Rectal smooth muscle tissue (tissue), 1 donor: ENCODE results near the gene ESPN.
"Not testable (repeated sequence)": the region's sequence is repeated elsewhere in the genome, so short reads cannot be mapped to it uniquely, and the experiment has no call there.

Source experiments
- H3K27ac ChIP-seq: one replicate; pipeline ENCODE4 v1.7.0; 2013; ENCODE audit warnings: low read depth, low read length, inconsistent platforms
- H3K27me3 ChIP-seq: one replicate; pipeline ENCODE4 v1.7.0; 2013; ENCODE audit warnings: low read length; ENCODE audit not compliant: control insufficient read depth, insufficient read depth
- H3K36me3 ChIP-seq: one replicate; pipeline ENCODE4 v1.7.0; 2013; ENCODE audit warnings: low read length; ENCODE audit not compliant: control insufficient read depth, insufficient read depth
- H3K4me1 ChIP-seq: one replicate; pipeline ENCODE4 v1.7.0; 2013; ENCODE audit warnings: low read length; ENCODE audit not compliant: control insufficient read depth, insufficient read depth
- H3K4me3 ChIP-seq: one replicate; pipeline ENCODE4 v1.7.0; 2013; ENCODE audit warnings: low read length
- H3K9ac ChIP-seq: one replicate; pipeline ENCODE4 v1.7.0; 2013; ENCODE audit warnings: low read length

Gene ESPN

DNA sequence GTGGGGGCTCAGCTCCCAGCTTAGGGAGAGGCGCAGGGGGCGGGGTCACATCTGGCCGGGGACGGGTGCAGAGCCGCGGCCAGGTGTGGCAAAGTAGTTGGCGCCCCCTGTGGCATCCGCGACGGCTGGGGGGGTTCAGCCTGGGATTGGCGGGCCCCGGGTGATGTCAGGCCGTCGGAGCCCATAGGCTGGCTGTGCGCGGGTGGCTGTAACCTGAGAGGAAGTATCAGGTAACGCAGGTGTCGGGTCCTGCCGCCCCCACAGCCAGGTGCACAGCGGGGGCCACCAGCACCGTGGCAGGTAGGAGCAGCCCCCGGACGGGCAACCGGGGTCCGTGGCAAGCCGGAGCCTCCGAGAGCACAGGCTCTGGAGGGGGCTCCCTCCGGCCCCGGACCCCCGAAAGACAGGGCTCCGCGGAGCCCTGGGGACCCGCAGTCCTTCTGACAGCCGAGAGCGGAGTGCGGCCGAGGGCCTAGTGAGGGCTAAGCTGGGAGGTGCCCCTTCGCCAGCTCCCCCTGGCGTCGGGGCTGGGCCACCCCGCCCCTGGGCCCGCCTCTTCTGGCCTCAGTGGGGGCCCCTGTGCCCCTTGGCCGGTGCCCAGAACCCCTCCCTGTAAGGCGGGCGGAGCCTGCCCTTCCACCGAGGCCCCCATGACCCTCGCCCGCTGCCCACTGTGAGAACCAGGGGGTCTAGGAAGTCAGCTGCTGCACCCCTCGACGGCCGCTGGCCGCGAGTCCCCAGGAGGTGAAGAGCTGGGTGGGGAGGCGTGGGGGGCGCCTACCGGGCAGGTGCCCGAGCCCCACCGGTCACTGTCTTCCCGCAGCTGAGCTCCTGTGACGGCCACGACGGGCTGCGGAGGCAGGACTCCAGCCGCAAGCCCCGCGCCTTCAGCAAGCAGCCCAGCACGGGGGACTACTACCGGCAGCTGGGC lies 23.5 kb downstream of the ESPN start:
- H3K27ac ChIP-seq, result no peak overlapping the region
- peaks cover 17% of the 10 kb centered on the region for H3K27me3 ChIP-seq
- no peaks in the 10 kb centered on the region for H3K4me1 ChIP-seq
- H3K4me3 ChIP-seq, result no peak overlapping the region
- H3K9ac ChIP-seq, result no peak overlapping the region
- no peaks in the 10 kb centered on the region for H3K36me3 ChIP-seq

DNA sequence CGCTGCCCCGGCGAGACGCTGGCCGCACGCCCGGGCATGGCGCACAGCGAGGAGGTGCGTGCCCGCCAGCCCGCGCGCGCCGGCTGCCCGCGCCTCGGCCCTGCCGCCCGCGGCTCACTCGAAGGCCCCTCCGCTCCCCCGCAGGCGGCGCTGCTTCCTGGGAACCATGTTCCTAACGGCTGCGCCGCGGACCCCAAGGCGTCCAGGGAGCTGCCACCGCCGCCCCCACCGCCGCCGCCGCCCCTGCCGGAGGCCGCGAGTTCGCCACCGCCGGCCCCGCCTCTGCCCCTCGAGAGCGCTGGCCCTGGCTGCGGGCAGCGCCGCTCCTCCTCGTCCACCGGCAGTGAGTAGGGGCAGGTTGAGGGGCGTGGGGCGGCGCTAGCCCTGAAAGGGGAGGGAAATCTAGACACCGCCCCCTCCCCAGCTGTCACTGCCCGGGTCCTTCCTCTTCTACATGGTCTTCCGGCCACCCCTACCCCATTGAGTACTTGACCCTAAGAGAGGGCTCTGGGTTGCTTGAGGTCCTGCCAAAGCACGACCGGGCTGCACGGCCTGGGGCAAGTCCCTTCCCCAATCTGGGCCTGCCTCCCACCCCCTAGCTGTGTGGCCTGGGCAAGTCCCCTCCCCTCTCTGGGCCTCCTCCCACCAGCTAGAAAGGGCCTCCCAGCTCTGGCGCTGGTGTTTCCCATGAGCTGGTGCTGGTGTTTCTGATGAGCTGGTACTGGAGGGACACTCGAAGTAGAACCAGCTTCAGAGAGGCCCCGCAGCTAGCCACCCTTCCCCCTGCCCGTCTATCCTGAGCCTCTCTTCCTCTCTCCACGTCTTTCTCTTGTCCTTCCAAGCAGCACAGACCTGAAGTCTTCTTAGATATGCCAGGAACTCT lies 24.4 kb downstream of the ESPN start:
- Histone ChIP-seq H3K9ac (no peak overlapping the region), H3K4me3 (no peak overlapping the region)

DNA sequence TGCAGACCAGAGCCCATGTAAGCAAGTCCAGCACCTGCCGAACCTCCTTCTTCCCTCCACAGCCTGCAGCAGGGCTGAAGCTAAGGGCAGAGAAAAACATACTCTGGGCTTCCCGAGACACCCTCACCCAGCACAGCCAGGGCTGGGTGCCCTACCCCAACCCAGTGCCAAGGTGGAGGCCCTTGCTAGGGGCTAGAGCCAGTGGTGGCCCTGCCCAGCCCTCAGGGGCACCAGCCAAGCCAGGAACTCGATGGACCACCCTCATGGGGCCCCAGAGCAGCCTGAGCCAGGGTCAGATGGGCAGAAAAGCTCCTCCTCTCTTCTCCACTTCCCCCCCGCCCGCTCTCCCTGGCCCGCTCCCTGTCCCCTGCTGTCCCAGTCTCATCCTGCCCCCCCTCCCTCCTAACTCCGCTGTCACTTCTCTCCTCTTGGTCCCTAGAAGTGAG lies 25.5 kb downstream of the ESPN start:
- Histone ChIP-seq H3K4me3 (no peak overlapping the region), H3K4me1 (no peaks in the 10 kb centered on the region), H3K36me3 (no peaks in the 10 kb centered on the region), H3K27me3 (peaks cover 18% of the 10 kb centered on the region), H3K9ac (no peak overlapping the region), H3K27ac (no peak overlapping the region)

More for the DNA sequence above, 24.4 kb downstream of the ESPN start:
- H3K27me3 ChIP-seq, result peaks cover 17% of the 10 kb centered on the region
- no peaks in the 10 kb centered on the region for H3K4me1 ChIP-seq
- no peaks in the 10 kb centered on the region for H3K36me3 ChIP-seq
- no peak overlapping the region for H3K27ac ChIP-seq

DNA sequence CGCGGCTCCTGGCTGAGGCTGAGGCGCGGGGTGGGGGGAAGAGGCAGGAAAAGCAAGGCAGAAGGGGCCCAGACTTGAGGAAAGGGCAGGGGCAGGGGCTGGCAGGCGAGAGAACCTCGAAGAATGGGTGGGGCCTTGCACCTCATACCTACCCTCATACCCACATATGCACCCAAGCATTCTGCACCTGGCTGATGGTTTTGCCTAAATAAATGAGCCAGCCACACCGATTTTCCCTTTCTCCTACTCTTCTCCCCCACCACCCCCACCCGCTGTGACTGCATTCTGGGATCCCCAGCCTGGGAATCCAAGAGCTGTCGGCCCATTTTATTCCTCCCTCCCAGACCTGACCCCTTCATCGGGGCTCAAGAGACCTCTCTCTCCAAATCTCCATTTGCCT lies 25.9 kb downstream of the ESPN start:
- not testable (repeated sequence) for H3K9ac ChIP-seq, H3K27ac ChIP-seq, H3K4me1 ChIP-seq, H3K36me3 ChIP-seq
- peak overlapping the region; percentile 15 for H3K4me3 ChIP-seq
- peaks cover 20% of the 10 kb centered on the region for H3K27me3 ChIP-seq

DNA sequence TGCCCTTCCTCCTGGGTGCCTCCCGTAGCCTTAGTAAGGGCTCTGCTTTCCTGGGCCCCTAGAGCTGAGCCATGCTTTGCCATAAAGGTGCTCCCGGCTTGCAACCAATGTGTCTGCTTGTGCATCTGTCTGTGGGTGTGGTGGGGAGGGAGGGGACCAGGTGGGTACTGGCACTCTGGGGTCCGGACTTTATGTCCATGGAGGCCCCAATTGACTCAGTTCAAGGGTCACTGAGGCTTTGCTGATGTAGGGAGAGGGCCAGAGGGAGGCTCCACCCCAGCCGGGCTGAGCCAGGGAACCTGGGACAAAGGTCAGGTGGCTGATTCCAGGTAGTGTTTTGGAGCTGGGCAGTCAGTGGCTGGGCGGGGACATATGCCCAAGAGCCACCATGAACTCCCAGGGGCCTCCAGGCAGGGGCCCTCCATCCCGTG lies 26.4 kb downstream of the ESPN start:
- peaks cover 20% of the 10 kb centered on the region for H3K27me3 ChIP-seq
- H3K4me1 ChIP-seq, result no peaks in the 10 kb centered on the region
- peak overlapping the region; percentile 15 for H3K4me3 ChIP-seq
- no peak overlapping the region for H3K27ac ChIP-seq
- H3K36me3 ChIP-seq, result no peaks in the 10 kb centered on the region
- no peak overlapping the region for H3K9ac ChIP-seq

DNA sequence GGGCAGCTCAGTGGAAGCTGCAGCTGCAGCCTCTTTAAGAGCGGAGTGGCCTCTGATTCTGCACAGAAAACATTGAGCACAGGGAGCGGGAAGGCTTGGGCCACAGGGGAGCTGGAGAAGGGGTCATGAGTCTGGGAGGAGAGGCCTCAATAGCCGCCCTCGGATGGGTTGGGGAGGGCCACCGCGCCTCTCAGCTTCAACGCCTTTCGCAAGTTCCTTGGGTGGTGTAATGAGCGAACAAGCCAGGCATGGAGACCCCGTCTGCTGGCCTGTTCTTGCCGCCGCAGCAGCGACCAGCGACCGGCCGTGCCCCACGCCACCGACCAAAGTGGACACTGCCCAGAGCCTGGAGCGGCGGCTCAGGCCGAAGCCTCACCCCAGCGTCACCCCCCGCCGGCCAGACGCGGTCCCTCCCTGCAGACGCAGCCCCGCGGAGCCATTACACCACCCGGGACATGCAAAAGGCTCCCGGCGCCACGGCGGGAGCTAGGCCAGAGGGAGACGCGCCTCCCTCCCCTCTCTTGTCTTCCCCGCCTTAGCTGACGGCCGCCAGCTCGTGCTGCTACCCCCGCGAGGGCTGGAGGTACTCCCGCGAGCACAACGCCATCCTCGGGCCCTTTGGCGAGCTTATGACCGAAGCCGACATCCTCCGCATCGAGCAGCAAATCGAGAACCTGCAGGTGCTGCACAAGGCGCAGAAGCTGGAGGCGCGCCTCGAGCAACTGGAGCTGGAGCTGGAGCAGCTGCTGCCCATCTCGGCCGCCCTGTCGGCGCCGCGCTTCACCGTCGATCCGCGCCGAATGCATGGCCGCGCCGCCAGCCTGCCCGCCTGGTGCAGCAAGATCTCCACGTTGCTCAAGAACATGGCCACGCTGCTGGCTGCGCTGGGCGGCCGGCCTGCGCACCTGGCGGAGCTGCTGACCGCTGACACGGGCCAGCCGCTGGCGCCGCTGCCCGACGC lies 29.6 kb downstream of the ESPN start:
- H3K27ac ChIP-seq, H3K9ac ChIP-seq, H3K36me3 ChIP-seq, H3K4me3 ChIP-seq, H3K4me1 ChIP-seq: not testable (repeated sequence)
- H3K27me3 ChIP-seq, result peaks cover 15% of the 10 kb centered on the region

DNA sequence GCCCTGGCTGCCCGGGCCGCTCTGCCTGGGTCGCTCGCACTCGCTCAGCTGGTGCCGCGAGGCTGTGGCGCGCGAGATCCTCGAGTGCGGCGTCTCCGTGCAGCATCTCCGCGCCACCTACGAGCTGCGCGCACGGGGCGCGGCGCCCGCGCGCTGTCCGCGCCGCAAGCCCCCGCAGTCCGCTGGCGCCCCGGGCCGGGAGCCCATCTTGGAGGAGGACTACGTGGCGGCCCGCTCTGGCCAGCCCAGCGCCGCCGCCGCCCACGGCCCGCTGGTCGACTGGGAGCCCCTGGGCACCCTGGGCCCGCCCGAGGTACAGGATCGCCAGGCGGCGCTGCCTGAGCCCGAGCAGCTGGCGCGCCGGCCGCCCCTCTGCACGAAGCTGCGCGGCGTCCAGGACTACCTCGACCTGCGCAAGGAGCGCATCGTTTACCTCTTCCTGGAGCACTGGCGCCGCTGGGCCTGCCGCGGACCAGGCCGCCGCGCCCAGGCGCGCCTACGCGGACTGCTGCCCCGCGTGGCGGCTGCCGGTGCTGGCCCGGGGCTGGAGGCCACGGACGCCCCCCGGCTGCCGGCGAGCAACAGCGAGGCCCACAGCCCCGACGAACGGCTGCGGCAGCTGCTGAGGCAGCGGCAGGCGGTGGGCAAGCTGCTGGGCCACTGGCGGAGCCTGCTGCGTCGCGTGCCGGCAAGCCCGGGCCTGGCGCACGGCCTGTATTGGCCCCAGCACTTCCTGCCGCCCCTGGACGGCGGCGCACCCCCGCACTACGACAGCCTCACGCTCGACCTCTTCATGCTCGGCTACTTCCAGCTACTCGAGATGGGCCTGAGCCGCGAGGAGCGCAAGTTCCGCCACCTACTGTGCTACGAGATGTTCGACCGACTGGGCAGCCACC lies 30.5 kb downstream of the ESPN start:
- no peak overlapping the region for H3K4me3 ChIP-seq
- no peaks in the 10 kb centered on the region for H3K36me3 ChIP-seq
- no peaks in the 10 kb centered on the region for H3K4me1 ChIP-seq
- H3K9ac ChIP-seq, result no peak overlapping the region
- H3K27me3 ChIP-seq, result peaks cover 10% of the 10 kb centered on the region
- H3K27ac ChIP-seq, result no peak overlapping the region

DNA sequence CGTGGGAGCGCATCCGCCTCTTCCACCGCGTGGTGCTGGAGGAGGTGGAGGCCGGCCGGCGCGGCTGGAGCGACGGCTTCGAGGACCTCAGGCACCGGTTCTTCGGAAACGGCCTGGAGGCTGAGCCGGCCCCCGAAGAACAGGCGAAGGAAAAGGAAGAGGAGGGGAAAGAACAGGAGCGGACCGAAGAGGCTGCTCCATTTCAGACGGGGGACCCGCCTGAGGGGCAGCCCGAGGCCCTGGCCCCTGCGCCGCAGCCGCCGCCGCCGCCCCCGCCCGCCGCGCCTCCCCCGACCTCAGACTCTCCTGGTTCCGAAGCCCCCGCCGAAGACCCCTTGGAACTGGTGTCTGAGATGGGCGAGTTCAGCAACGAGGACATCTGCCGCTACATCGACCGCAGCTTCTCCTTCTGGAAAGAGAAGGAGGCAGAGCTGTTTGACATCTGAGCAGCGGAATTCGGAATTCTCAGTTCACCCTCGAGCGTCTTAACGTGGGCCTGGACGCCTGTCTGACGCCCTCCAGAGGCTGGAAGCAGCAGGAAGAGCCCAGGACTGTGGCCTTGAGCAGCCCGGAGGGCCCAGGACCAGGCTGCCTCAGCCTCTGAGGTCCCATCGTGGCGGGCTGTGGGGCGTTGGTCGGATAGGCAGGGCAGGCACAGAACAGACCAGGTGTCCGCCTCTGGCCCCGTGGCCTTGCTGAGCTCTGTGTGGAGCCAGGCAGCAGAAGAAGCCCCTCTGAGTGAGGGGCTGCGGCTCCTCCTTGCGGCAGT lies 31.4 kb downstream of the ESPN start:
- H3K9ac ChIP-seq, H3K27ac ChIP-seq, H3K4me3 ChIP-seq, H3K36me3 ChIP-seq, H3K27me3 ChIP-seq, H3K4me1 ChIP-seq: not testable (repeated sequence)

DNA sequence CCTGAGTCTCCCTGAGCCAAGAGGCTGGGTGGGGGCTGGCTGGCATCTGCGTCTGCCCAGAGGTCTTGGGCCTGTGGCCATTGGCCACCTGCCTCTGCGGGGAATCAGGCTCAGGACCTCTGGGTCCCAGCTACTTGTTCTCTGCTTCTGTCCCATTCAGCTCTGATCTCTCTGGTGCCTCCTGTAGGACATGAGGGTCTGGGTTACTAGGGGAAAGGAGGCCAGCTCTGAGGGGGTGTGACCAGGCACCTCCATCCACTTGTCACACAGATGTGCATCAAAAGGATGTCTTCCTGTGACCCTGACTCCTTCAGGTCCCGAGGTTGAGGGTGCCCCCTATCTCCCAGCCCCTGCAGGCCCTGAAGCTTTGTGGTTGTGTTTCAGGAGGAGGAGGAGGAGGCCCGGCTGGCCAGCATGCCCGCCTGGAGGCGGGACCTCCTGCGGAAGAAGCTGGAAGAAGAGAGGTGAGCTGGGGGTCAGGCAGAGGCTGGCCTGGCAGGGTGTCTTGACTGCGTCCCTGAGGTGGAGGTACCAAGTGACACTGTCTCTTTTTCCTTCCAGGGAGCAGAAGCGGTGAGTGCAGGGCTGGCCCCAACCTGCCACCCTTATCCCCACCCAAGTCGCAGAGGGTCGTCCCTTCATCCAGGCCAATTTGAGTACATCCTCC lies 32.4 kb downstream of the ESPN start:
- Histone ChIP-seq H3K4me1 (no peaks in the 10 kb centered on the region), H3K27me3 (peaks cover 6% of the 10 kb centered on the region), H3K4me3 (no peak overlapping the region), H3K9ac (no peak overlapping the region), H3K36me3 (no peaks in the 10 kb centered on the region), H3K27ac (no peak overlapping the region)

DNA sequence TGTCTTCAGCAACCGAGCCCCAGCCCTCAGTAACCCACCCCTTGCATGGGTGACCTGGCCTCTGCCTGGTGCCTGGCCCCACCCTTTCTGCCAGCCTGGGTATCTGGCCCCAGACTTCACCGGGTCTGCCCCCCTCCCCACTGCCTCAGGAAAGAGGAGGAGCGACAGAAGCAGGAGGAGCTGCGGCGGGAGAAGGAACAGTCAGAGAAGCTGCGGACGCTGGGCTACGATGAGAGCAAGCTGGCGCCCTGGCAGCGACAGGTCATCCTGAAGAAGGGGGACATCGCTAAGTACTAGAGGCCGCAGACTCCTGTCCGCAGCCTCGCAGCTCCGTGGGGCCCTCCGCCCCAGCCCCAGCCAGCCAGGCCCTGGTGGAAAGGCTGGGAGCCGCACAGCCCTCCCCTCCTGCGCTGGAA lies 35.3 kb downstream of the ESPN start:
- no peak overlapping the region for H3K27ac ChIP-seq
- peaks cover 3% of the 10 kb centered on the region for H3K27me3 ChIP-seq
- H3K4me1 ChIP-seq, result no peaks in the 10 kb centered on the region
- H3K36me3 ChIP-seq, result no peaks in the 10 kb centered on the region
- no peak overlapping the region for H3K9ac ChIP-seq
- H3K4me3 ChIP-seq, result no peak overlapping the region
